Neutrophil (primary cell): Measurements from ENCODE around the gene PSG4.
"Not testable (repeated sequence)": the region's sequence is repeated elsewhere in the genome, so short reads cannot be mapped to it uniquely, and the experiment has no call there.

ENCODE experiments used
- H3K27ac ChIP-seq: fragments of 200-600 bp; sonication (generic); 2 replicates; pipeline ENCODE4 v1.5.1; 2016; ENCODE audit warnings: mild to moderate bottlenecking, moderate library complexity
- H3K27me3 ChIP-seq: fragments of 200-600 bp; sonication (generic); 2 replicates; pipeline ENCODE4 v1.6.0; 2016; ENCODE audit warnings: mild to moderate bottlenecking
- H3K36me3 ChIP-seq: fragments of 200-600 bp; sonication (generic); 2 replicates; pipeline ENCODE4 v1.5.1; 2017
- H3K4me1 ChIP-seq, 2 experiments: fragments of 200-600 bp in 1 of 2; sonication (generic) in 1 of 2; 1 replicate in 1 of 2; 2 replicates in 1 of 2; pipeline versions ENCODE4 v1.5.1 to v1.6.1; 2013 to 2016; ENCODE audit warnings: low read depth in 1 of 2, low read length in 1 of 2, mild to moderate bottlenecking in 1 of 2, moderate library complexity in 1 of 2; ENCODE audit not compliant: control insufficient read depth in 1 of 2, insufficient read depth in 1 of 2
- H3K4me3 ChIP-seq, 2 experiments: fragments of 200-600 bp in 1 of 2; sonication (generic) in 1 of 2; 1 replicate in 1 of 2; 2 replicates in 1 of 2; pipeline ENCODE4 v1.5.1; 2013 to 2016; ENCODE audit warnings: low read depth in 1 of 2, low read length in 1 of 2, mild to moderate bottlenecking in 1 of 2, moderate library complexity in 1 of 2
- H3K9me3 ChIP-seq: fragments of 200-600 bp; sonication (generic); 2 replicates; pipeline ENCODE4 v1.5.1; 2016
- TF ChIP-seq, protein P1 (sequence below): fragments of 200-600 bp; sonication (generic); IDR thresholded peaks from 2 replicates; pipeline ENCODE4 v1.5.1; 2016; ENCODE audit warnings: antibody characterized with exemption

Gene PSG4

DNA sequence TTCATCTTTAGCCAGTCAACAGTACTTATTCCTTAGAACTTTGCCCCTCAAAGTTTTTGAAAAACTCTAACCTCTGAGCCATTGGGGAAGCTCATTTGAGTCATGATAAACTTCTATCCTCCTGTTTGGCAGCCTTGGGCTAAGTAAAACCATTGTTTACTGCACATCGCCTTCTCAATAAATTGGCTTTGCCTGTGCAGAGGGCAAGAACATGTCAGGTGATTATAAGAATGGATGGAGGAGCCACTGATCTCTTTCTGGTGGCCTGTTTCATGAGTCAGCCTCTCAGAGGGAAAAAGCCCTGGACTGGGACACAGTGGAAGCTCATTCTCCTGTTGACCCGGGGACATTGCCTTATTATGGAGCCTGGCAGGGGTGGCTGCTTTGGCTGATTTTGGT lies 19.4 kb upstream of the PSG4 start:
- TF ChIP-seq, protein P1, sequence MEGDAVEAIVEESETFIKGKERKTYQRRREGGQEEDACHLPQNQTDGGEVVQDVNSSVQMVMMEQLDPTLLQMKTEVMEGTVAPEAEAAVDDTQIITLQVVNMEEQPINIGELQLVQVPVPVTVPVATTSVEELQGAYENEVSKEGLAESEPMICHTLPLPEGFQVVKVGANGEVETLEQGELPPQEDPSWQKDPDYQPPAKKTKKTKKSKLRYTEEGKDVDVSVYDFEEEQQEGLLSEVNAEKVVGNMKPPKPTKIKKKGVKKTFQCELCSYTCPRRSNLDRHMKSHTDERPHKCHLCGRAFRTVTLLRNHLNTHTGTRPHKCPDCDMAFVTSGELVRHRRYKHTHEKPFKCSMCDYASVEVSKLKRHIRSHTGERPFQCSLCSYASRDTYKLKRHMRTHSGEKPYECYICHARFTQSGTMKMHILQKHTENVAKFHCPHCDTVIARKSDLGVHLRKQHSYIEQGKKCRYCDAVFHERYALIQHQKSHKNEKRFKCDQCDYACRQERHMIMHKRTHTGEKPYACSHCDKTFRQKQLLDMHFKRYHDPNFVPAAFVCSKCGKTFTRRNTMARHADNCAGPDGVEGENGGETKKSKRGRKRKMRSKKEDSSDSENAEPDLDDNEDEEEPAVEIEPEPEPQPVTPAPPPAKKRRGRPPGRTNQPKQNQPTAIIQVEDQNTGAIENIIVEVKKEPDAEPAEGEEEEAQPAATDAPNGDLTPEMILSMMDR, result no peak
- Histone ChIP-seq H3K36me3 (no peaks in the 10 kb centered on the region), H3K4me1 (no peaks in the 10 kb centered on the region), H3K9me3 (peaks cover 28% of the 10 kb centered on the region), H3K4me3 (no peak overlapping the region), H3K27me3 (no peaks in the 10 kb centered on the region), H3K27ac (no peak overlapping the region)

DNA sequence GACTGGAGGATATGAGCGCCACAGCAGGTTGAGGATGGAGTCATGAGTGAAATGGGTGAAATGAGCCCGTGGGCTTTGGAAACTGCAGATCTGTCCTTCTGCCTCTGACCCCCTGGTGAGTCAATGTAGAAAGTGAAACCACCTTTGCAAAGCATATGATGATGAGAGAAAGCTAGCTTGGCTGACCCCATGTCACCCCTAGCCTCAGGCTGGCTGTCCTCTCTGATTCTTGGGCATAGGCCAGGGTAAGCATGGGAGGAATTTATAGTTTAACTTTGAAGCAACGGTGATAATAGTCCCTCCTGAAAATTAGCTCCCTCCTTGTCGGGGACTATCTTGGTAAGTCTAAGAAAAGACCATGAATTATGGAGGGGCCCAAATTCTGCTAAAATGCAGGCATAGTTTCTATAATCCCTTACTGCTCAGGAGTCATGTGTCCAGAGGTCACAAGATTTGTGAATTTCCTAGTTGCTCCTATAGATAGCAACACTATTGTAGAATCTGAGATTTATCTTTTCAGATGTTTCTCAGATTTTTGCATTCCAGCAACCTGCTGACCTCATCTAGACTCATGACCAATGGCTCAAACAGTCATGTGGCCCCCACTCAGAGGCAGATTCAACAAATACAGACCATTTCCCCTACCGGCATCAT lies 18.9 kb upstream of the PSG4 start:
- not testable (repeated sequence) for H3K36me3 ChIP-seq, H3K27ac ChIP-seq, H3K27me3 ChIP-seq, H3K4me3 ChIP-seq, H3K4me1 ChIP-seq
- H3K9me3 ChIP-seq, result peaks cover 25% of the 10 kb centered on the region

DNA sequence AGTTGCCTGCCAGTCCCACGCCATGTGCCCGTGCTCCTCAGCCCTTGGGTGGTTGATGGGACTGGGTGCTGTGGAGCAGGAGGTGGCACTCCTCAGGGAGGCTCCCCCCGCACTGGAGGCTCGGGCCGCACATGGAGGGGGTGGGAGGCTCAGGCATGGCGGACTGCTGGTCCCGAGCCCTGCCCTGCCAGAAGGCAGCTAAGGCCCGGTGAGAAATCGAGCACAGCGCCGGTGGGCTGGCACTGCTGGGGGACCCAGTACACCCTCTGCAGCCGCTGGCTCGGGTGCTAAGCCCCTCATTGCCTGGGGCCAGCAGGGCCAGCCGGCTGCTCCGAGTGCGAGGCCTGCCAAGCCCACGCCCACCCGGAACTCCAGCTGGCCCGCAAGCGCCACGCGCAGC lies 16.5 kb upstream of the PSG4 start:
- not testable (repeated sequence) for H3K36me3 ChIP-seq, H3K27me3 ChIP-seq, H3K4me1 ChIP-seq, H3K4me3 ChIP-seq, H3K9me3 ChIP-seq, H3K27ac ChIP-seq

DNA sequence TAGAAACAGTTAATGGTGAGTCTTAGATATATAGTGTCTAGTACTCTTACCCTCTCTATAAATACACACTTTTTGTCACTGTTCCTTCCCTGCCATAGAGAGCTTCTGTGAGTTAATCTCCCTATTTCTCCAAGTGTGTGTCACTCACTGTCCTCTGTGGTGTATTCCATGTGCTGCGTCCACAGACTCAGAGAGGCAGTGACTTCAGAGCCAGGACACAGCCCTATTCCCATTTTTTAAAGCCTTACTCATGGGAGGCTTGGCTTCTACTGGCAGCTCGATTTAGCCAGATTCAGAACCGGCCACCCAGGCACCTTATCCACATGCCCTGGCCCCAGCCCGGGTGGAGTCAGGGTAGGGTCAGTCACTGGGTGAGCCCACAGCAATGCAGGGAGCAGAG lies 13.7 kb upstream of the PSG4 start:
- not testable (repeated sequence) for H3K27me3 ChIP-seq, H3K27ac ChIP-seq, H3K36me3 ChIP-seq, H3K4me1 ChIP-seq, H3K4me3 ChIP-seq, H3K9me3 ChIP-seq

DNA sequence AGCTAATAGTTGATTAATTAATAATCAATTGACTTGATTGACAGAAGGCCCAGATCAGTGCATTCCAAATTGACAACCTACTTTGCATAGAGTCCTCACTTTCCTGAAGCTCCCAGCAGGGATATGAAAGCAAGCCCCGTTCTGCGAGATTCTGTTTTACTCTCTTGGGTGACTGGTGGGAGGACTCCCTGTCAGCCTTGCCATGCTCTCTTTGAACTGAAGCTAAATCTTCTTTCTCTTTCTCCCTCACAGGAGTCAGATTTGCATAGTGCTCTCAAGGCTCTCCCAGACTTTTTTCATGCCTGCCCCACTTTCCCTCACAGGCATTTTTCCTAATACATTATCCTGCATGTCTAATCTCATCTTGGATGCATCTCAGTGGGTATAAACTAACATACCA lies 10.4 kb upstream of the PSG4 start:
- not testable (repeated sequence) for H3K36me3 ChIP-seq, H3K27me3 ChIP-seq, H3K9me3 ChIP-seq

GRCh38 chr19:43207991-43208390 lies 2.6 kb upstream of the PSG4 start:
- Histone ChIP-seq H3K27me3 (peaks cover 7% of the 10 kb centered on the region), H3K9me3 (no peaks in the 10 kb centered on the region), H3K36me3 (no peaks in the 10 kb centered on the region), H3K4me3 (no peak overlapping the region), H3K4me1 (no peaks in the 10 kb centered on the region), H3K27ac (no peak overlapping the region)
- TF ChIP-seq, protein P1, result no peak

More for the DNA sequence above, 10.4 kb upstream of the PSG4 start:
- H3K27ac ChIP-seq, H3K4me1 ChIP-seq, H3K4me3 ChIP-seq: not testable (repeated sequence)

GRCh38 chr19:43207174-43207573 lies 1.7 kb upstream of the PSG4 start:
- not testable (repeated sequence) for H3K9me3 ChIP-seq, H3K4me3 ChIP-seq, H3K4me1 ChIP-seq, H3K36me3 ChIP-seq, H3K27me3 ChIP-seq, H3K27ac ChIP-seq
- TF ChIP-seq, protein P1, result peak; percentile 57

DNA sequence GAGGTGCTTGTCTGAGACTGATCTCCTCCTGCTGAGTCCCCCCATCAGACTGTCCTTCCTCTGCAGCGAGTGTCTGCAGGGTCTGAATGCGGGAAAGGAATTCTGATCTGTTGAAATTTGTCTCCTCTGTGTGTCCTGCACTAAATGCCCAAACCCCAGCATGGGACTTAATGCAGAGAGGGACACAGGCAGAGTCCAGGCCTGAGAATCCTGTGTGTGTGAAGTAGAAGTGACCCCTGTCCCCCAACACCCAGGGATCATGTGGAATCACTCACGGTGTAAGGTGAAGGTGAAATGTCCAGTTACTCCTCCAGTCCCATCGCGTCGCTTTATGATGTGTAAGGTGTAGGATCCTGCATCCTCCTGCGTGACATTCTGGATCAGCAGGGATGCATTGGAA lies 1.8 kb downstream of the PSG4 start:
- H3K27me3 ChIP-seq, result peaks cover 11% of the 10 kb centered on the region
- not testable (repeated sequence) for H3K27ac ChIP-seq, H3K36me3 ChIP-seq, H3K4me1 ChIP-seq, H3K4me3 ChIP-seq, H3K9me3 ChIP-seq

GRCh38 chr19:43201891-43202290 lies 3.5 kb downstream of the PSG4 start:
- not testable (repeated sequence) for H3K4me1 ChIP-seq, H3K27me3 ChIP-seq, H3K9me3 ChIP-seq, H3K4me3 ChIP-seq, H3K36me3 ChIP-seq, H3K27ac ChIP-seq

GRCh38 chr19:43201337-43201801 lies 4.1 kb downstream of the PSG4 start:
- not testable (repeated sequence) for H3K27ac ChIP-seq

GRCh38 chr19:43198686-43199419 lies 6.6 kb downstream of the PSG4 start:
- H3K9me3 ChIP-seq, H3K27me3 ChIP-seq, H3K36me3 ChIP-seq, H3K27ac ChIP-seq, H3K4me3 ChIP-seq, H3K4me1 ChIP-seq: not testable (repeated sequence)

More at GRCh38 chr19:43201337-43201801, 4.1 kb downstream of the PSG4 start:
- H3K4me3 ChIP-seq, H3K9me3 ChIP-seq, H3K4me1 ChIP-seq, H3K36me3 ChIP-seq, H3K27me3 ChIP-seq: not testable (repeated sequence)
